ENCODE measurements around the gene ETS1.
A peak's percentile ranks its signal among the peaks of the same experiment; 100 is the strongest.

ETS1 gene

DNA sequence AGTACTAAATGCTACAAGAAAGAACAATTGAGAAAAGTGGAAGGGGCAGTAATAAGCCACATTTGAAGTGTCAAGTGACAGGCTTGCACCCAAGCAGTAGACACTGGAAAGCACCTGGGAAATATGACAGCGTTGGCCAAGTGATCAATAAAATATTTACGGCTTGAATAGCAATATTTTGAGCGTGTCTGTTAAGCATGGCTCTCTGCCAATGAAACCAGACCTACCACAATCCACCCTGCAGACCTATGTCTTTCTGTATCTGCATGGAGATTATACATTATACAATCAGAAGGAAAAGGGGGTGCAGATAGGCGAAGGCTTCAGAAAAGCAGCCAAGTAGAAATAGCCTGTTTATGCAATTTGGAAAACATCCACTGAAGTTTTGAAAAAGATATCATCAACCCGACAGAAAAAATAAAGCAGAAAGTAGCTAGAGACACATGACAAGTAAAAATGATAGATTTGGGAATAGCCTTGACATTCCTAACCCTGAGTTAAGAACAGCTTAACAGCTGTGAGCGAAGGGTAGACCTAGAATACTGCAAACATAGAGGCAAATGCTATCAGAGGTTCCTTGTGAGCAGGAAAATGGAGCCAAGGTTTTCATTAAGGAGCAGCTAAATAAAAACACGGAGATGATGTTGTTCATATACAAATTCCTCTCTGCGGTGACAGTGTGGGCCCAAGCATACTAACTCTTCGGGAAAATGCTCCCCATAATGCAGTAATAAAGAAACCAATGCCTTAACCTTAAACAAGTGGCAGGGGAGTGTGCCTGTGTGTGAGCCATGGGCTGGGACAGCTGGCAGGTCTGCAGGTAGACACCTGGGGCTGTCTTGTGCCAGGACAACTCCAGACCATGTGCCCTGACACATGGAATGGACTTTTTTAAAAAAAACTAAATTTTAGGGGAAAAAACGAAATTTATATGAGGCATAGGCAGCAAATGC lies 71.3 kb downstream of the ETS1 start:
- no peak for DNase-seq

DNA sequence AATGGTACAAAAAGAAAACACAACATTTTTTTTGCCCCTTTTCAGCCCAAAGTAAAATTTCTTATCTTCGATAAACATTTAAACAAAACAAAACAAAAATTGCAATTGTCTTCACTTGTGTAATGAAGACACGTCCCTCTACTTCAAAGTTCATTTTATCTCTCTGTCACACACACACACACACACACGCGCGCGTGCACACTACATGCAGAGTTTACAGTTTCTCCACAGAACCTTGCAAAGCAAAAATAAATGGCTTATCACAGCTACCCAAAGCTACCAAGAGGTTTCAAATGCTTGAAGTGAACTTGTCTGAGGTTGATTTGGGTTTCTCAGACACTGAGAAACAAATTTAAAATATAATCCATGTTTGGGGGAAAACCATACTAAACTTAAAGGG lies 72.3 kb downstream of the ETS1 start:
- no peak for DNase-seq

DNA sequence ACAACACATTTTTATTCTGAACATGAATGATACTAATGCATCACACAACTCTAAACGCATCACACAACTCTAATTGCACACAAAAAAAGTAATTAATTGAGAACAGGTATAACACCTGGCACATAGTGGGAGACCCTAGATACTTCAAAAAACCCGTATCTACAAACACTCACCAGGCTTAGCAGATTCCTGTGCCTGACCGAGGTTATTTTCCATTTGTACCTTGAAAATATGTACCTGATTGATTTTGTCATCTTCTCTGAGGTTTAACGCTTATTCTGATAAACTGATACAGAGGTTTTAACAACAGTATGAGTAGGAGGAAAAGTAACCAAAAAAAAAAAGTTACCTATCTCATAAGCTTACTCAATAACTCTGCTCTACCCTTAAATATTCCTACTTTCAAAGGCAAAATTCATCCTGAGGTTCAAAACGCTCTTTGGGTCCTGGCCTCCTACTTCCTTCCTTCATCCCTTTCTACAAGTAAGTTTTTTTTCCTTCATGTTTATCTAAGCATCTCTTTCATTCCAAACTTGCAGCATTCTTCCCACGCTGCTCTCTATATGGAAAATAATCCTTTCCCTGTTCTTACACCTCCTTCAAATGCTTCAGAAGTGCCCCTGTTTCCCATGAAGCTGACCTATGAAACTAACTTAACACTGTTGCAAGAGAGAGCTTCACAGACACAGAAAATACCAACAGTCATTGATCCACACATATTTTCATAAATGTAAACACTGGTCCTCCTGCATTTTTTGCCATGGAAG lies 73.3 kb downstream of the ETS1 start:
- DNase-seq: no peak

DNA sequence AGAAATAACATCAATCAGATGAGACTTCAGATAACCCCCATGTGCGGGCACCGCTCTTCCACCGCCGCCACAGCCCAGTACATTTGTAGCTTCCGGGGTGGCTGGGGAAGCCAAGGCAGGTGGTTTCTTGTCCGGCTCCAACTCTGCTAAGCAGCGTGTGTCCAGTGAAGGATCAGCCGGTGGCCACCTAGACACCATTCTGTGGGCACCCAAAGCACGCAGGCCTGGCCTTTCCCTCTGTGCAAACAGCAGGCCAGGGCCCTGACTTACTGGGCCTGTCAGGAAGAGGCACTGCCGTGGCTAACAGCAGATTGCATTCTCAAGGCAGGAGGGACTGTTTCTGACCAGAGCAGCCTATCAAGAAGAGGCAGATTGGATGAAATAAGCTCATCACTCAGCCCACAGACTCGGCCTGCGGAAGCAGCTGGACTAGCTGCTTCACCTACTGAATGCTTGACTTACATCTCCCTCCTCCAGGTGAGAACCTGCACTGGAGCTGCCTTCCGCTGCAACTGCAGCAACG lies 74.8 kb downstream of the ETS1 start:
- peak in 1 of 2 experiments; percentile 57 for DNase-seq

DNA sequence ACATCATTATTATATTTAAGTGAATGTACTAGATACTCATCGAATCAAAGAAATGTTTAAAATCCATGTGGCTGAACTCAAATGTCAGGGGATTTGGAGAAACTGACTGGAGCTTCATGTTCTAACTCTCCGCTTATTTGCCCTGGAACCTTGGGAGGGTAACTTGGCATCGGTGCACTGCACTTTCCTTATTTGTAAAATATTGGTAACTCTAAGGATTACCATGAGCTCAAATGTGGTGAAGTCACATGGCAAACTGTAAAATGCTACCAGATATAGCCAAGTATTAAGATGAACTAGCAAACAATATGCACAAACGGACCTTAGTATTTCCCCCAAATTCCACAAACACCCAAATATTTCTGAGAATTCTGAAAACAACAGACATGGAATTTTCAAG lies 75.6 kb downstream of the ETS1 start:
- DNase-seq: no peak

DNA sequence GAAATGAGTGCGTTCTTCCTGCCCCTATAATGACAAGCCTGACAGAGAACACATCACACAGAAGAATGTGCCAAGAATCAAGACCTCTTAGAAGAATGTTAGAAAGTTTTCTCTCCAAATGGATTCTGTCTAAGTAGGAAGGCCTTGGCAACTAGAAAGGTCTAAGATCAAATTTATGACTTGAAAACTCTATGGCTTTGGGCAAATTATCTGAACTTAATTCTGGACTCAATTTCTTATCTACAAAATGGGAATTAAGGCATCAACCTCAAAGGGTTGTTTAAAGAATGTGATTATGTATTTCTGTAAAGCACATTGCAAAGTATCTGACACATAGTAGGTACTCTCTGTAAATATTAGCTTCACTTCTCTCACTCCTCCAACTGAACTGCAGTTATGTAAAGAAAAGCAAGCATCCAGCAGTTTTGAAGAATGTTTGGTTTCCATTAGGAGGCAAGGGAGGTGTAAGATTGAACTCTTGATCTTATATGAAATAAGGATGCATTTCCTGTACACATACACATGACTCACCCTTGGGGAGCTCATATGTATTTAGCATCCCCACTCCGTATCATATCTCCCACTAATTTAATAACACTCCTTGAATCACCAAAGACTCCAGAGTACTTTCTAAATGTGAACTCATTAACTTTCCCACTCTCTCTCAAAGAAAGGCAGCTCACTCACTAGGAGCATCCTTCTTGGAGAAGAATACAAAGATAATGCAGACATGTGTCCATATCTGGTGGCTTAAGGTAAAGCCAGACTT lies 77.6 kb downstream of the ETS1 start:
- DNase-seq: no peak

DNA sequence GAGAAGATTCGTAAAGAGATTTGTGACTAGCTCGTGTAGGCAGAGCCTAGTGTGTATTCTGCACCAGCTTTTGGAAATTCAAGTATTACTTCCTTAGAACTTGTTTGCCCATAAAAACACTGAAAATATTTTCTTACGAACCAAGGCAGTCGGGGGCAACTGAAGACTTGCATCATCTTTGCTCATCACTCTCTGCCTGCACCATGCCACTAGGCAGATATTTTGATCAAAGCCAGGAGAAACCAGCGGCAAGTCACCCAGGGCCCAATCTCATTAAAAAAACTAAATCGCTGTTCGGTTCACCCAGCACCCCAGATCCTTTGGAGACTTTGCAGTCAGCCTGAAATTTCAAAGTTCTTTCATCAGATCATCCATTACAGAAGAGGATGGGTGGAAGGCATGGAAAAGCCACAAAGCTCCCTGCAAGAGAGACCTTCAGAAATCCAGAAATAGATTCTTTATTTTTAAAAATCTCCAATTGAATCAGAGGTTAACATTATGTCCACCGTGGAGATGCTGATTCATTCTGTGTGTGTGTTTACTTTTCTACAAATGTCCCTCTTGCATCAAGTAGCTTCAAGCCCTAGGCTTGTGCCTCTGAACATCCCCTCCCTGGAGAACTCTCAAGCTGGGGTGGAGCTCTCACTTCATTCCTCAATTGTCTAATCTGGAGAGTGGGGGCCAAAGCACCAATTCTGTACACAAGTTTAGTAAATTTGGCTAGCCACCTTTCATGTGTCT lies 78.4 kb downstream of the ETS1 start:
- DNase-seq: no peak

DNA sequence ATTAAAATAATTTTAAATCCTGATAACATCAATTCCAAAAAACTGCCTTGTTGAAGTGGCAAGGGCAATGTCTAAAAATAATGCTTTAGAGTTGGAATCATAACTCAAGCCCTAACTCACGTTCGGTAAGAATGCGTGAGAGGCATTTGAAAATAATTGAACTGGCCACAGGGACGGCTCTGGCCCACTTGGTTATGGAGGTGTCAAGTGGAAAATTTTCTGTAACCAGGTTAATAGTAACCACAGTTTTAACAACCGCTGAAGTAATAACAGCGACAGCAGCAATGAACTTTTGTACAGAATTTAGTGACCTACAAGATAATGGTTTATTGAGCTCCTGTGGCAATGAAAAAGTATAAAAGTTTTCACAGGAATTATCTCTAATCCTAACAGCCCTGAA lies 79.4 kb downstream of the ETS1 start:
- no peak for DNase-seq

DNA sequence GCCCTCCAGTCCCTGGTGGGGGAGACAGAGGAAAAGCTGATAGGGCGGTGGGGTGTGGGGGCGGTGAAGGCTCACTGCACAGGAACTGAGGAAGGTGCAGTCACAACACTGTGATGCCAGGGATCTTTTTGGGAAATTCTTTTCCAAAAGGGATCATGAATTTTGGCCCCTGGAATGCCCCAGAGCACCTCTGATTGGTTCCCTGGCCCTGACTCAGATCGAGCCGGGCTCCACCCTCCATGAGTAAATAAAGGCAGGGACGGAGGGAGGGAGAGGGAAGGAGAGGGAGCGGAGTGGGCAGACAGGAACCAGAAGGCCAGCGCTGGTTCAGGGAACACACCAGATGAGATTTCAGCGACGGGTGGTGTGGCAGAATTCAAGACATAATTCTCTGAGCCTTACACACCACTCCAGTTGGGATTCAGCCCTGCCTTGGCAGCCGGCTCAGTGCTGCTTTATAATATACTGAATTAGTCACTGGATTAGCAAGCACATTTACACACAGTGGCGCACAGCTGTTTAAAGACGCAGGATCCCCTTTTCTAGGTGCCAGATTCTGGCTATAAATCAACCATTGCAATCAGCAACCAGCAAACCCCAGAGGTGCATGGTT lies 80.3 kb downstream of the ETS1 start:
- peak in 1 of 2 experiments; percentile 63 for DNase-seq

DNA sequence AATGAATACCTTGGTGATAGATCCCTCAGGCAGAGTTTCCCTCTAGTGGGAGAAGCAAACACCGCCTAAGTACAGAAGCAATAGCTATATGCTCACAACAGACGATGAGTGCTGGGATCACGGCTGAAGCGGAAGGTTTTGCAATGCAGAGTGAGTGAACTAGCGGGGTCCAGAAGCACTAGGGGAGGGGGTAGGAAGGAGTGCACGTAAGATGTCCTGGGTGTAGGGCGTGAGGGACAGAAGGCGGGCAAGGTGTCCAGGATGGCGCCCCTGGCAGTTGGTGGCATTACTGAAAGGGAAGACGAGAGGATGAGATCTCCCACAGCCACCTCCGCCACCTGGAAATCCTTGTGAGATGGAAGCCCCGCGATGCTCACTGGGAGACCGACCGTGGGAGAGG lies 81.0 kb downstream of the ETS1 start:
- no peak for DNase-seq

DNA sequence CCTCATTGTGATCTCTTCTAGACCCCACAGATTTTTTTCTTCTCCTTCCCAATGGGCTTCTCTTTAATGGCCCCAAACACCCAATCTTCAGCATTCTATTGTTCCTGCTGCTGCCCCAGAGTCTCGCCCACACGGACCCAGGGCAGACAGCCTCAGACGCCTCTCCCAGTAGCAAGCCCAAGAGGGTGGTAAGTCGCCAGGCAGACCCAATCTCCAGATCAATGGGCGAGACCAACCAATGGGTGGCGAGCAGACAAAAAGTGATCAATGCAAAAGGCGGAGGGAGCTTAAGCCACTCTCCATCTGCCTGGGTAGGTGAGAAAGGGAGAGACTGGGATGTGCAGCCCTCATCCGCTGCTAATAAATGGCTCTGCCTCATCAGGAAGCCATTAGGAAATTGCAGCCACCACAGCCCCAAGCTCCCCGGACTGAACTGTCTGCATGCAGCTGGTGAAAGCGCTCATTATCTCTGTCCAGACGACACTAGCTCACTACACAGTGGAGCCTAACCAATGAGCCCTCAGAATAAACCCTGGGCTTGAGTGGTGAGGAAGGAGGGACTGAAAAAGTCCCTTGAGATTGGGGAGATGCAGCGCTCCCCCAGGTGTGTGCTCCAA lies 81.8 kb downstream of the ETS1 start:
- DNase-seq: no peak

DNA sequence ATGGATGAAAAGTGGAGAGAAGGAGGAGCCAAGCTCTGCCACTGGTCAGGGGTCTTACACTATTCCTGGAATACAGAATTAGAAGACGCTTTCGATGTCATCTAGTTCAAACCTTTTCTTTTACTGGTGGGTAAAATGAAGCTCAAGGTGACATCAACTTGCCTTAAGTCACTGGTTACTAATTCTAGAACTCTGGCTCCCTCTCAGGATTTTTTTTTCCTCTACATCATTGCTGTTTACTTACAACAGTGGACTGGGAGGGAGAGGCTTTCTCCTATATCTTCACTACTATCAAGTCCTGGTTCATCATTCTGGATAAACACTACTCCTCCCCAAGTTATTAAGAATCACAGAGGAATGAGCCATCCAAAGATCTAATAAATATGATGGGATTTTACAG lies 82.9 kb downstream of the ETS1 start:
- no peak for DNase-seq

DNA sequence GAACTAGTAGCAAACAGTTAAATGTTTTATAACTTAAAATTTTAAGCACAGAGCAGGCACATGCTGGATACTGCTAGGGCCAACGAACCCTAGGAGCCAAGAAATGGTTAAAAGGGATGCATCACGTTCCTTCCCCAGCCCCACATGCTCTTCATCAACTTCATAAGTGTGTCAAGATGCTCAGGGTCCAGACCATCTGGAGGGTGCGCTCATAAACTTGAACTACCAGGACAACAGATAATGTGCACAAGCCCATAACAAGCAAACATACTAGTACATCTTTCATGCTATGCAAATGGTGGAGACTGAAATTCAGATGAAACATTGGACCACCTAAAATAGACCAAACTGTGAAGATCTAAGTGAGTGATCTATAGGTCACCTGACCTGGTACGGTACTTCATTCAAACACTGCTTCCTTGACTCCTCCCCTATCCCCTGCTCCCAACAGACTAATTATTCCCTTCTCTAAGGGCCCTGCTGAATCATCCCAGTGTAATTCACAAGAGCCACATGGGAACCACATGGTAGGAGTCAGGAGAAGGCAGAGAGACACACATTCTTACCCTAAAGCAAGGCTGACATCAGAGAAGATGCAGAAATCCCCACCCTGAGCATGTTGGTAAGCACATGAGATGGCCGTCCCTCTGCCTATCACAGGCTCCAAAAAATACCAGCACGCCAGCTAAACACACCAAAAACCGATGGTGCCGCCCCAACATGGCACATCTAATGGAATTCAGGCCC lies 83.9 kb downstream of the ETS1 start:
- DNase-seq: no peak

DNA sequence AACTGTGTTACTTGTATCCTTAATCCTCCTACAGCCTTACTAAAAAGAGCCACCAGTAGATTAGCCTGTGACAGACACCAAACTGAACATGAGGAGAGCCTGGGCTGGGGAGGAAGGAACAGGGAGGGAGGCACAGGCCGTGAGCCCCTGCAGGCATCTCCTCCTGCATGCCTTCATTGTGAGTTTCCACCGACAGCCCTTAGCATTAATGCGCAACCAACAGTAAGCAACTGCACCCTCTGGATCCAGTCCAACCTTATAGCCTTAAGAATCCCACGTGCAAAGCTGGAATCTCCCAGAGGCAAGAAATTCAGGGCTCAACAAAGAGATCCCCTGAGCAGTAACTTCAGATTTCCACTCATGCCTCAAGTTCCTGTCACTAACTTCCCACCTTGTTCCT lies 84.6 kb downstream of the ETS1 start:
- DNase-seq: no peak

DNA sequence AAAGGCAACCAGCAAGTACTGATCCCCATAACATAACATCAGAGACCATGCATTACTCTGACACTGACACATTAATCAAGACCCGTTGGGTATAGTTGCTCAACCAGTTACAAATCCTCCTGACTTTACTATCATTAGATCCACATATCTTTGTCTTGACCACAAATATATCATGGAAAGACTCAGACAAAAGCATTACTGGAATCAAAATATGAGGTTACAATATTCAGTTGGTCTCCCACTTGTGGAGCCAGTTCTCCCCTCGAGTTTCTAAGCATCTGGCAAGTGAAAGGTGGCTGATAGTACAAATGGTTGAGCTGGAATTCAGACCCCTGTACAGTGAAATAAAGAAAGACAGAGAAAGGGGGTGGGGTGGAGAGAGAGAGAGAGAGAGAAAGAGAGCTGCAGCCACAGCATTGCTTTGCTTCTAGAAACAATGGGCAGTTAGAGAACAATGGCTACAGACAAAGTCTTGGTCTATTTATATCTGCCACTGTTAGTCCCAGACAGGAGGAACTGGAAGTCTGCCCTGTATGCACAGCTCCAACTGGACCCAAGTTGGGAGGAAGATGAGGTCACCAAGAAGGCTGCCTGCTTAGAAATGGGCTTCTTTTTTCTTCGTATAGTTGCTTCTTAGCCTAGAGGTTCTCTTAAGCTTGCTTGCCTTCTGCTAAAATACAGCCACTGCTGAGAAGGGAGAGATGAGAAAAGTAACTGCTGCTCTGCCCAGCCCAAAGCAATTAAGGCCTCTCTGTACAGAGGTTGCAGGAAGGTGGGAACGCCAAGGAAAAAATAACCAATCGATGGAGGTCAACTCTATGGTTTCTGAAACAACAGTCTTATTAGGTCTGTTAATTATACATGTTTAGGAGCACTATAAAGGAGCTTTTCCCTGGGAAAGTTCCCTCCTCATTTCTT lies 85.5 kb downstream of the ETS1 start:
- DNase-seq: no peak

DNA sequence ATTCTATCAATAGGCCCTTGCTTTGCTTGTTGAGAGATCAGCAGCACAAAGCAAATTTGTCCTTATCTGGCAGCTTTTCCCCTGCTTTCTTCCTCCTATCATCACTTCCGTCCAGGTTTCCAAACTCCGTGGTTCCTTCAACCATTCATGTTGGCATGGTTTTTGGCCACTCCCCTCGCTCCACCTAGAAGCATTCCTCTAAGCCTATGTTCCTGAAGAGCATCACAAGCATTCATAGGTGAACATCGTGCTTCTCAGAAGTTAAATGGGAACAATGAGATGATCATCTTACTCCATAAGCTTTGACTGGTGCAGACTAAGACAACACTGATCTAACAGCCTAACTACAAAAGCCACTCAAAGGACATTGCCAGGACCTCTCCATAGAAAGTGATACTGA lies 86.3 kb downstream of the ETS1 start:
- DNase-seq: no peak

DNA sequence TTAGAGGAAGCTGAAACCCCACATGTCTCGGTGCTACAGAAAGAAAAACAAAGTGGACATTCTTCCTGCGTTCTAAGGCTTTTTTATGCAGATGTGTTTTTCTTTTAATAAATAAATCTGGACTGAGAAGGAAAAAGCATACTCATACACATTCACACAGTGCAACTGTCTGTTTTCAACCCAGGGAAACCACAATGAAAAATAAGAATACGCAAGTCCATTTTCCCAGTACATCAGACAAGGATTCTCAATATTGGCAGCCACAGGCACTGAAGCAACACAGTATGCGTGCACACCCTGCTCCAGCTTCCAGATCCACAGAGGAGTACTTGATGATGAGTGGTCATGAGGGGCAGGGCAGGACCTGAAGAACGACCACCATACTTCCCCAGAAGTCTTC lies 86.9 kb downstream of the ETS1 start:
- no peak for DNase-seq

DNA sequence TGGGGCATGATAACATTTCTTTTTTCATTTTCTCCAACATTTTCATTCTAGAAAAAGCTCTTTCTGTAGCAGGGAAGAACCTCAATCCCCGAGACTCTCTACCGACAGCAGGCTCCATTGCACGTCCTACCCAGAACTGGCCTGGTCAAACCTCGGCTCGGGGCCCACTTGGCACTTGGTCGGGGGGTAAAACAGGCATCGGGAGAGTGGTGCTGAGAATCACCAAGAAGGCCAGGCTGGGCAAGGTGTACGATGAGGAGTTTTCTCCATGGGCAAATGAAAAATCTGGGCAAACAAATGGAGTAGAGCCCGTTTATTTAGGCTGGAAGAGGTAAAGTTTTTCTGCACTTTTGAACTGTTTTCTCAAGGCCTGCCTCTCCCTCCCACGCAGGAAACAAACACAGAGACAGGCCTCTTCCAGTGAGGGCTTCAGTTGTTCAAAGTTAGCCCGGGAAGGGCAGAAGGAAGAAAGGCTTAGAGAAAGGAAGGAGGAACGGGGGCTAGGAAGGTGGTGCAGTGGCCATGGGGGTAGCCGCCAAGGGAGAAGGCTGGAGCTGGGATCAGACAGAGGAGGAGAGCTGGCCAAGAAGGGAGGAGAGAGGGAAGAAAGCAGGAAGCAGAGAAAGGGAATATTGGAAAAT lies 87.6 kb downstream of the ETS1 start:
- DNase-seq: no peak

DNA sequence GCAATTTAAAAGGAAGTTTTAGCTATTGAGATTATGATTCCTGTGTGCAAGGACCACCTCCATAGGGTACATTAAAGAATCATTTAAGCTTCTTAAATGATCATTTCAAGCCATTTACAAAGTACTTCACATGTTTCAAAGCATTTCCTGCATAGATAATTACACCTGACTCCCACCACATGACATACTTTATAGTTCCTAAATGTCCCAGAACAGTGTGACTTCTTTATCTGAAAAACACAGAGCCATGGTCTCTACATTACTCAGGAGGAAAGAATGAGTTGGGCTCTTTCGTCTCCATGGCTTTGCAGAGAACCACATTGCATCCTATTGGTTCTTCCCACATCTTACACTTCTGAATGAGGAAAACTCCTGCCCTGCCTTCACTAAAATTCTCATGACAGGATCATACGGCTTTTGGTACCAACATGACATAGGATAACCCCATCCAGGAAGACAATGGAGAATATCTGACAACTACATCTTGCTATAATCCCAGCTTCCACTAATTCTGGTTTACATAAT lies 88.6 kb downstream of the ETS1 start:
- DNase-seq: no peak
